ENCODE data around the gene DTX3.

DTX3 gene

DNA sequence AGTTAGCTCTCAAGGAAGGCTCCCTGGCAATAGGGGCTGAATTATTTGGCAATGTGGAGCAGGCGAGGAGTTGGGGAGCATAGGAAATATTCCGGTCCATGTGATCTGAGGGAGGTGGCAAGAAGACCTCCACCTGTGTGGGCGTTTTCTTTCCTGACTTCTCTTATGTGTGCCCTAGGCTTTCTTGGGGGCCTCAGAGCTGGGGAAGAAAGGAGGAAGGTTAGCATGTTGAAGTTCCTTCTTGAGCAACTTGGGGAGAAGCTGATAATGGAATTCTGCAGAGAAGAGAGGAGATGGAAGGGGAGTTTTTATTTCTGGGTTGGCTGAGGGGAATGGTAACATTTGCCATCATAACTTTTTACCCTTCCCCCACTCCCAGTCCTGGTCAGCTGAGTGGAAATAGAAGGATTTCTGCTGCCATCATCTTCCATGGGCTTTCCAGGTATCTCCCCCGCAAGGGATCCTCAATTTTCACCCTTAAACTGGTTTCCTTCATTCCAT is 1.2 kb downstream of the DTX3 start:
- no peak overlapping the region for H3K27ac ChIP-seq
- no peak for DNase-seq (ENCODE audit: low read depth, low spot score)

DNA sequence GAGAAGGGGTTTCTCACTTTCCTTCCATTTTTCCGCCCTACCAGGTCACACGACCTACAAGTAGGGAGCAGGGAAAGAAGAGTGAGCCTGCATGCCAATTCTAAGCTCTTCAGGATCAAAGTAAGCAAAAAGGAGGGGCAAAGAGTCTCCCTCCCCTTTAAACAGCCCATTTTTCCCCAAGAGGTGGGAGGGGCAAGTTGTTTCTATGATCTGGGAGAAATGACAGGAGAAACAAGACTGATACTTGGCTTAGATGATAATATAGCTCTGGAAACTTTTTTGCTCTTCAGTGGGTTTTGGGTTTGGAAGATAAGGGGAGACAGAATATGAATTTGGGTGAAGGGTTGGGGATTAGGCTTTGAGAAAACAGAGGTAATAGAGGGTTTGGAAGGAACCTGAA is 1.8 kb downstream of the DTX3 start:
- DNase-seq (ENCODE audit: low read depth, low spot score) = no peak
- no peak overlapping the region for H3K27ac ChIP-seq

DNA sequence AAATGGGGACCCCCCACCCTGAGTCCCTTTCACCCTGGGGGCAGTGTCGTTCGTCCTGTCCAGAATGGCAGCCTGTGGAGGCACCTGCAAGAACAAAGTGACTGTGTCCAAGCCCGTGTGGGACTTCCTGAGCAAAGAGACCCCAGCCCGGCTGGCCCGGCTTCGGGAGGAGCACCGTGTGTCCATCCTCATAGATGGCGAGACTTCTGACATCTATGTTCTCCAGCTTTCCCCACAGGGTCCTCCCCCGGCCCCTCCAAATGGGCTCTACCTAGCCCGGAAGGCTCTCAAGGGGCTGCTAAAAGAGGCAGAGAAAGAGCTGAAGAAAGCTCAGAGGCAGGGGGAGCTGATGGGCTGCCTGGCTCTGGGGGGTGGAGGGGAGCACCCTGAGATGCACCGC is 2.2 kb downstream of the DTX3 start:
- no peak for DNase-seq (ENCODE audit: low read depth, low spot score)
- no peak overlapping the region for H3K27ac ChIP-seq

DNA sequence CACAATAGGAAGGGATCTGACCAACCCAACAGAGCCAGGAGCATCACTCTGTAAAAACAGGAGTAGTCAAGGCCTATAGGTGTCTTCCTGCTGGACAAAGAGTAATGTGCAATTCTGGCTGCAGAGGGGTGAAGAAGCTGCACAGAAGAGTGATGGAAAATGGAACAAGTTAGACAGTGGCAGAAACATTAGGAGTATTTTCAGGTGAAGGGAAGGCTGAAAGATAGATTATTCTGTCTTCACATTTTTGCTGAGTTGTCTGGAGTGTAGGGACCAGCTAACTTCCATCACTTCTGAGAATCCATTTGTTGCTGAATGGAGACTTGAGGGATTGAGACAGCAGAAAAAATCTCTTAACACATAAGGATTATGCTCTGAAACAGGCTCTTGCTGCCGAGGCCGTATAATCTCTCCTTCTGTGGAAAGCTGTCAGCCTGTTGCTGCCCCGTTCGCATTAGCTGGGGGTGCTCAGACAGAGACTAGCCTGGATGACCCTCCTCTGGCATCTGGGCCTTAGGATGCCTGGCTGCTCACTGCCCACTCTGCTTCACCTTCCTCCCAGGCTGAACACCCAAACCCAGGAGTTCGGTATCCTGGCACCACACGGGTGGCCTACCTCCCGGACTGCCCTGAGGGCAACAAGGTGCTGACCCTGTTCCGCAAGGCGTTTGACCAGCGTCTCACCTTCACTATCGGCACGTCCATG is 3.5 kb downstream of the DTX3 start:
- H3K27ac ChIP-seq = no peak overlapping the region
- DNase-seq (ENCODE audit: low read depth, low spot score) = no peak

DNA sequence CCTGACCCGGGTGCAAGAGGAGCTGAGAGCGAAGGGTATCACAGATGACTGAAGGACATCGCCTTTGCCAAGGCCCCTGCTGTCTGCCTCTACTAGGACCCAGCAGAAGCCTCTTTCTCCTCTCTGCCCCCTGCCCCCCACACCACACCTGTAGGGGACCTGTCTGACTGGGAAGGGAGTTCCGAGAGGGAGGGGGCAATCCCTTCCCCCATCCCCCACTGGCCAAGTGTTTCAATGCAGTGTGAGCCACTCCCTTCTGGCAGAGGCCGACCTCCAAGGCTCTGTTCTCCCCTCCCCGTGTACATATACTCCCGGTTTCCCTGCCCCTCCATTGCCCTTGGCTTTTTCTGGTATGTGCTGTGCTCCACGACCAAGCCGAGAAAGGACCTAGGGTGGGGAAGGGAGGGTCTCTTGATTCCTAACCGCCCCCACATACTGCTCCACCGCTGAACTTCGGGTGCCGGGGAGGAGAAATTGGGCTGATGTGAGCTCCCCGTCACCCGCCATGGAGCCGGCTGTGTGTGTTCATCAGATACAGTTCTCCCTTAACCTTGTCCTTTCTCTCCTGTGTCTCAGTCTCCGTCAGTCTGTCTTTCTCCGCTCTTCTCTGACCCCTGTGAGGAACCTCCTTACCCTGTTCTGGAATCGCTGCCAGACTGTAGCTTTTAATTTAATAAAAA is 4.6 kb downstream of the DTX3 start:
- no peak overlapping the region for H3K27ac ChIP-seq
- no peak for DNase-seq (ENCODE audit: low read depth, low spot score)

DNA sequence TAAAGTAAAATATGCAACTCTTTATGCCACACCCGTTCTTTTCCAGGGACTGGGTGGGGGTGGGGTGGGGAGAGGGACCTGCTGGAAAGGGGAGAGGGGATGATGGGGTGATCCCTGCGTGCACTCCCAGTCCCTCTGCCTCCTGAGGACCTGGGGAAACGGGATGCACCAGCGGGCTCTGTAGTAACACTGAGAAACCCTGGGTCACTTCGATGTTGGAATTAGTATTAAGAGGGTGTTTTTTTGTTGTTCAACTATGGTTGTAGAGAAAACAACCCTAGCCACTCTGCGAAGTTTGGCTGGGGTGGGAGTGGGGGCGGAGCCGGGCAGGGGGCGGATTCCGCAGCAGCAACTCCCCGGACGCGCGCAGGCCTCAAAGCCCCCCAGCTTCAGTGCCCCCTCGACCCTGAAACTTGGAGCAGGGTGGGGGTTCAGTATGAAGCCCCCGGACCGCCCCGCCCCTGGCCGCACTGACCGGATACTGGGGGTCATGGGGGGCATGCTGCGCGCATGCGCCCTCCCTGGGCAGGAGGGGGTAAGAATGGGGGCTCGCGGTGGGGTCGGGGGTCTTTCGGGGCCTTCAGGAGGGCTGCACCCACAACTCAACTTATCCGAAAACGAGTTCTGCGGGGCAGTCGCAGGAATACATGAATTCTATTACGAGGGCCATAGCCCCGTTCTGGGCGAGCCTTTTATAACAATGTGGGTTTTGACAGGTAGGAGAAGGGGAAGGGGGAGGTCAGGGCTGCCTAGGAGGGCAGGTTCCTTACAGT is 5.3 kb downstream of the DTX3 start:
- DNase-seq (ENCODE audit: low read depth, low spot score) = no peak
- no peak overlapping the region for H3K27ac ChIP-seq

DNA sequence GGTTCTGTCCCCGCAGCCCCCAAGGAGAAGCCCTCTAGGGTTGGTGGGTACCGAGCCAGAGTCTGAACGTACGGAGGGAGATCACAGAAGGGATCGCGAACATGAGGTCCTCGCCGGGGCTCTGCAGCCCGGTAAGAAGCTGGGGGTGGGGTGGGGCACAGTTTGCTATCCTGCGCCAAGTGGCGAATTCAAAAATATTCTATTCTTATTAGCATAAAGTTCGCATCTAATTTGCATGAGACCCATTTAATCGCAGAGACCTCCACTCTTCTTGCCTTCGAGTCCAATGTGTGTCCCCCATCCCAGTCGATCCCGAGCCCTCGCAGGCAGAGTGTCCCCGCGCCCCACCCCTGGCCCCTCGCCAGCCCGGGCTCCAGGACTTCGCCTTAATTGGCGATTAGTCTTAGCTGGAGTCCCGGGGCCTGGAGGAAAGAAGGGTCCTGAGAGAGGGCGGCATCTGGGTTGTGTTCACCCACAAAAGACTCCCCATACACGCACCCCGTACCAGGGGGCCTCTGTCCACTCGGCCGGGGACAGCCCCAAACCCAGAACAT is 6.0 kb downstream of the DTX3 start:
- no peak for DNase-seq (ENCODE audit: low read depth, low spot score)

DNA sequence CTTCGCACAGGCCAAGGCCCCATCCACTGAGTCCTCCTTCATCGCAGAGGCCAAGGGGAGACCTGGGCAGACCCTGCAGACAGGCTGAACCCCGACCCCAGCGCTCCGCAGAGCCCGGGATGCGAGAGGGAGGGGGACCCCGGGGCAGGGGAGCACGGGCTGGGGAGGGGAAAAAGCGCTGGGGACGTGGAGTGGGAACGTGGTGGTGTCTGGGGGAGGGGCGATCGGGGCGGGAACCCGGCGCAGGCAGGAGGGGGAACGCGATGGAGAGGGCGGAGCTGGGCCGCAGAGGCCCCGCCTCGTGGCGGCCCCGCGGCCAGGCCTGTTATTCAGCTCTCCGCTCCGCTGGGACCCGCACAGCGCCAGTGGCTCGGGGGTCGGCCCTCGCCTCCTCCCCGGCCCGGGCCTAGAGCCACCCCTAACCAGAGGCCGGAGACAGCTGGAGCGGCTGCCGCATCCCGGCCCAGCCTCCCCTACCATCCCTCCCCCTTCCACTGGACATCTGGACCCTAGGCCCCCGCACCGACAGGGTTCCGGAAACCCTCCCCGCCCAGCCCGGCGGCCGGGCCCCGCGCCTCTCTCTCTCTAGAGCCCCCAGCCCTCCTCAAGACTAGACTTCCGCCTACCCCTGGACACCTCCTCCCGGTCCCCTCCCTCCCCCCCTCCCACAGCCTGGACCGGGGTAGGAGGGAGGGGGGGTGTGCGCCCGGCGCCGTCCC is 6.6 kb downstream of the DTX3 start, which contains the start of gene ARHGEF25:
TSS of gene ARHGEF25 (plus strand) at position 328 of the 719 bp plus-strand sequence. CDS start 460 bp downstream, outside the sequence.
- no peak for DNase-seq (ENCODE audit: low read depth, low spot score)
- no peak within 1 kb of the TSS for H3K27ac ChIP-seq

More for the DNA sequence above, 6.0 kb downstream of the DTX3 start:
- H3K27ac ChIP-seq = no peak overlapping the region

DNA sequence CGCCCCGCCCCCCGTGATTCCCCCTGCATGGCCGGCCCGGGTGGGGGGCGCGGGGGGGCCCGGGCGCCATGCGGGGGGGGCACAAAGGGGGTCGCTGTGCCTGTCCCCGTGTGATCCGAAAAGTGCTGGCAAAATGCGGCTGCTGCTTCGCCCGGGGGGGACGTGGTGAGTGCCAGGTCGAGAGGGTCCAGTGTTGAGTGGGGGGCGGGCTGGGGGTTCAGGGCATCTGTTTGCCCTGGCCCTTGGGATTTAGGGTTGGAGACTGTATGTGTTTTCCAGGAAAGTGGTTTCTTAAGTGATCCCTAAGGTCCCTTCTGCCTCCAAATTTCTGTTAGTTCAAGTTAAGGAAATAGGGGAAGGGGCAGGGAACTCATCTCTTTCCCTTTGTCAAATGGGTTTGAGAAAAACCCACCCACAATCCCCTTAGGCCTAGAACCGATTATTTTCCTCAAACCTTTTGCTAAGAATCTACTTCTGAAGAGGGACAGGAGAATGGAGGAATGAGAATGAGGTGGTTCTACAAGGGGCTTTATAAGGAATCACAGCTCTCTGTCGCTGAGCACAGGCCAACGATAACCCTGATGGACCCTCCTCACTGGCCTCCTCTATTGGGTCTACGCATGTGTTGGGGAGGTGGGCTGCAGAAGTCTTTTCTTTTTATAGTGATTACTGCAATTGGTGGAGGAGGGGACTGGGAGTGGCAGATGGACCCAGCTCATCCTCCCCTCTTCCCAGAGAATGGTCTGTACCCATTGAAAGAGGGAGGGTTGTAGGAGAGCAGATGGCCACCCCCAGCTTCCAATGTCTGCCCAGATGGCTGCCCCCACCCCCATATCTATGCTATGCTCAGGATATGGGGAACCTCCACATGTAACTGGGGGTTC is 7.4 kb downstream of the DTX3 start:
- no peak overlapping the region for H3K27ac ChIP-seq
- no peak for DNase-seq (ENCODE audit: low read depth, low spot score)

DNA sequence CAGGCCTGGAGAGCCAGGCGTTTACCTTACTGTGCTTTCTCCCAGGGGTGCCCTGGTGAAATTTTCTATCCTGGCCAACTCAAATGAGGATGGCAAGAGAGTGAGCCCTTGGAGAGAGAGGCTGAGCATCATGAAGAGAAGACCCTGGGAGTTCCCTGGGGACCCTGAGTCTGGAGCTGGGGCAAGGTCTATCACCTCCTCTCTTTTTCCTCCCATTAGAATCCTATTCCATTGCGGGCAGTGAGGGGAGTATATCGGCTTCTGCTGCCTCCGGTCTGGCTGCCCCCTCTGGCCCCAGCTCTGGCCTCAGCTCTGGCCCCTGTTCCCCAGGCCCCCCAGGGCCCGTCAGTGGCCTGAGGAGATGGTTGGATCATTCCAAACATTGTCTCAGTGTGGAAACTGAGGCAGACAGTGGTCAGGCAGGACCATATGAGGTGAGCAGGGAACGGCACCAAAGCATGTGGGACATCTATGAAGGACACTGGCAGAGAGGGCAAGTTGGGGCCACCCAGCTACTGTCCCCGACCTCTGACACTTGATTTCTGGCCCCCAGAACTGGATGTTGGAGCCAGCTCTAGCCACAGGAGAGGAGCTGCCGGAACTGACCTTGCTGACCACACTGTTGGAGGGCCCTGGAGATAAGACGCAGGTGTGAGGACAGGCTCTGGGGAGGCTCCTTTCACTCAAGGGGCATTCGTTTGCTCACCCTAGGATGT is 8.2 kb downstream of the DTX3 start:
- no peak for DNase-seq (ENCODE audit: low read depth, low spot score)
- no peak overlapping the region for H3K27ac ChIP-seq

DNA sequence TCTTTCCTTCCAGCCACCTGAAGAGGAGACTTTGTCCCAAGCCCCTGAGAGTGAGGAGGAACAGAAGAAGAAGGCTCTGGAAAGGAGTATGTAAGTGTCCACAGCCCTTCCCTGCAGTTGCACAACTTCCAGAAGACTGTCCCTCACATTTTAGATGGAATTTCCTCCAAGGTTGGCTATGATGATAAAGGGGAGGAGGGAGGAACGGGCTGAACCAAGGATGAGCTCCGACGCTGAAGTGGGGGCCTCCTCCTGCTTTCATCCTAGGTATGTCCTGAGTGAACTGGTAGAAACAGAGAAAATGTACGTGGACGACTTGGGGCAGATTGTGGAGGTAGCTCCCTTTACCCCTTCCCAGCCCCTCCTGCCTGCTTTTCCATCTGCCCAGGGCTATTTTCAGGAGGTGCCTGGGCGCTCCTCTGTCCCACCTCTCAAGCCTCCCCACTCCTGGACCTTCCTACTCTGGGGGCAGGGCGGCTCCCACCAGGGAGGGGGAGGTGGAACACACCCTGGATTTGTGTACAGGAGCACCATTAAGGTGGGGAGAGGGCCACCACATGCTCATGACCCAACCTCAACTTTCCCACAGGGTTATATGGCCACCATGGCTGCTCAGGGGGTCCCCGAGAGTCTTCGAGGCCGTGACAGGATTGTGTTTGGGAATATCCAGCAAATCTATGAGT is 8.9 kb downstream of the DTX3 start:
- no peak for DNase-seq (ENCODE audit: low read depth, low spot score)

DNA sequence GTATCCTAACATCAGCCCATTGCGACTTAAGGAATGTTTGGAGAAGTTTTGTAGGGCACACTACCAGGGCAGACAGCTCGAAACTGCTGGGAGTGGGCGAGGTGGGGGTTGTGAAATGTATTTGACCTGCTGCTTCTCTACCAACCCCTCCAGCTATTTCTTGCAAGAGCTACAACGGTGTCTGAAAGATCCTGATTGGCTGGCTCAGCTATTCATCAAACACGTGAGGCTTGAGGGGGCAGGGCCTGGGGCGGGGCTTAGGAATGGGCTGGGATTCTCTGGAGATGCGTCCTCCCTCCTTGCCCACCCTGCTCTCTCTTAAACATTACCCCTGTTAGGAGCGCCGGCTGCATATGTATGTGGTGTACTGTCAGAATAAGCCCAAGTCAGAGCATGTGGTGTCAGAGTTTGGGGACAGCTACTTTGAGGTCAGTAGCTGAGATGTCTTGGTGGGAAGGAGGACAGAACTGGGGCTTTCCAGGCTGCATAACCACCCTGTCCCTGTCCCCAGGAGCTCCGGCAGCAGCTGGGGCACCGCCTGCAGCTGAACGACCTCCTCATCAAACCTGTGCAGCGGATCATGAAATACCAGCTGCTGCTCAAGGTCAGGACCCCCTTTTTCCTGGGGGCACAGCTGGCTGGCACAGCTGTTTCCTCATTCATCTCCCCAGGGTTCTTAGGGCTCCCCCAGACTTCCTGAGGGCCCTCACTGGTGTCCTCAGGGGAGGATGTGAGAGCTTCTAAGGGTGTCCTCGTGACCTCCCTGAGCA is 9.7 kb downstream of the DTX3 start:
- no peak overlapping the region for H3K27ac ChIP-seq
- no peak for DNase-seq (ENCODE audit: low read depth, low spot score)

More for the DNA sequence above, 8.9 kb downstream of the DTX3 start:
- H3K27ac ChIP-seq = no peak overlapping the region

DNA sequence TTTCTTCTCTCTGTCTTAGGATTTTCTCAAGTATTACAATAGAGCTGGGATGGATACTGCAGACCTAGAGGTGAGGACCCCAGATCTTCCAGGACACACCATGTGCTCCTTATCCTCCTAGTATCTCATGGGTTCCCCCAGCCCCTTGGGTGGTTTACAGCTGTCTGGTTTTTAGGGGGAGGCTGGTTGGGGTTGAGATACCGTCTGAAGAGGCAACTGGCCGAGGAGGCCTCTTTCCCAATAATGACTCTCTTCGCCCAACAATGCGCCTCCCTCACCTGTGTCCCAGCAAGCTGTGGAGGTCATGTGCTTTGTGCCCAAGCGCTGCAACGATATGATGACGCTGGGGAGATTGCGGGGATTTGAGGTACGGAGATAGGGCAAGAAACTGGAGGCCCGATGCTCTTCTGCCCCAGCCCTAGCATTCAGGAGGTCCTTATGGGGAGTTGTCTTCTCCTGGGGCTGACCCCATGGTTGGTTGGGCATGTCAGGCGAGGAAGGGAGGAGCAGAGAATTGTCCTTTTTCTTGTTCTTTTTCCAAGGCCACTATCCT is 10.4 kb downstream of the DTX3 start:
- H3K27ac ChIP-seq = no peak overlapping the region
- no peak for DNase-seq (ENCODE audit: low read depth, low spot score)

DNA sequence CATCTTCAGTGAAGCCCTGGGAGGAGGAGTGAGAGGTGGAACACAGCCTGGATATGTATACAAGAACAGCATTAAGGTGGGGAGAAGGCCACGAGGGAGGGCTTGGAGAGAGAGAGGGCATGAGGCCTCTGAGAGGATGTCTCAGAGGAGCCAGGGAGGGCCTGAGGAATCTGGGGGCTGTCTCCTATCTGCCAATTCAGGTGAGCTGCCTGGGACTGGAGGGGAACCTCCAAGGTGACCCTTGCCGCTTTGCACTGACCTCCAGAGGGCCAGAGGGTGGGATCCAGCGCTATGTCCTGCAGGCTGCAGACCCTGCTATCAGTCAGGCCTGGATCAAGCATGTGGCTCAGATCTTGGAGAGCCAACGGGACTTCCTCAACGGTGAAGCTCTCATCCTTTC is 11.0 kb downstream of the DTX3 start:
- no peak for DNase-seq (ENCODE audit: low read depth, low spot score)
- H3K27ac ChIP-seq = no peak overlapping the region

DNA sequence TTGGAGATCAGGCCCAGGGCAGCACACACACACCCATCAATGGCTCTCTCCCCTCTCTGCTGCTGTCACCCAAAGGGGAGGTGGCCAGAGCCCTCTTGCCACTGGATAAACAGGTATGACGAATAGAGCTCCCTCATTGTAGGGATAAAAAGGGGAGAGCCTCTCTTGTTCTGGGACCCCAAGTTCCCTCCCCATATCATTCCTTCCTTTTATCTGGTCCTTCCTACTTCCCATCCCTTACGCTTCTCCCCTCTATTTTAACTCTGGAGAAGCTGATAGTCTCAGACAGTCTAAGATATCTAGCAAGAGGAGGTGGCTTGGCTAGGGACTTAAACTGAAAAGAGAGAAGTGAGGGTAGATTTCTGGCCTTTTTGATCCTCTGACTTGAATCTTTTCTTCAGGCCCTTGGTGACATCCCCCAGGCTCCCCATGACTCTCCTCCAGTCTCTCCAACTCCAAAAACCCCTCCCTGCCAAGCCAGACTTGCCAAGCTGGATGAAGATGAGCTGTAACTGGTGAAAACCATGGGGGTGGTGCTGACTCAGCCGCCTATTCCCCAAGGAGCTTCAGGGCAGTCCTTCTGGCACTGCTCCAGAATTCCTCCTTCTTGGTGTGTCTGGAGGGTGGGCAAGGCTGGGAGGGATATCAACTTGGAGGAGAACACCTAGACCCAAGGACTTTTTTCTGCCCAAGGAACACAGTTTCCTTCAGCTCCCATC is 11.9 kb downstream of the DTX3 start:
- no peak for DNase-seq (ENCODE audit: low read depth, low spot score)
- H3K27ac ChIP-seq = no peak overlapping the region

DNA sequence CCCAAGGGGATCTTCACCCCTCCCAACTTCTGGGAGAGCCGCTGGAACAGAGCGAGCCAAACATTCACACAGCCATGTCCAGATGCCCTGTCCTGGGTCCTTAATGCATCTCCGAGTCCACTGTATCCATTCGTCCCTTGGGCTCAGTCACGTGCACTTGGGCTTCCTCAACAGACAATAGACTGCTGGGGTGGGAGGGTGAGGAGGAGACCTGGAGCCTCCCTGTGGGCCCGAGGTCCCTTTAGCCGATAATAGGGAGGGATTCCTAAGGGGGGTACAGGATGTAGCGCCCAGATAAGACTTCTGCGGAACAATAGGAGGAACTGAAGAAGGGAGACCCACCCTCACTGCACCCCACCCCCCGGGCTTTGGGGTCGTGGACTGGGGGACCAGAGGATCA is 13.3 kb downstream of the DTX3 start:
- H3K27ac ChIP-seq = no peak overlapping the region
- no peak for DNase-seq (ENCODE audit: low read depth, low spot score)
